Activated CD4-positive, alpha-beta T cell treated with anti-CD3 and anti-CD28 coated beads for 4 hours (primary cell): ENCODE data around the gene AFF3.

Source experiments
- DNase-seq, 2 donors: peaks; one replicate each; pipeline ENCODE4 v3.0.0-alpha.2; 2020

AFF3 gene

GRCh38 chr2:99618579-99619097 lies 523.8 kb downstream of the AFF3 start:
- DNase-seq, result no peak

- DNase-seq, result no peak
Observed at GRCh38 chr2:99617811-99618210, 524.6 kb downstream of the AFF3 start.

GRCh38 chr2:99615247-99615771 lies 527.1 kb downstream of the AFF3 start:
- DNase-seq, result no peak

GRCh38 chr2:99613980-99614379 lies 528.4 kb downstream of the AFF3 start:
- DNase-seq, result no peak

- DNase-seq, result no peak
Observed at GRCh38 chr2:99611786-99612185, 530.6 kb downstream of the AFF3 start.

- no peak for DNase-seq
Observed at GRCh38 chr2:99611034-99611433, 531.4 kb downstream of the AFF3 start.

GRCh38 chr2:99609851-99610381 lies 532.5 kb downstream of the AFF3 start:
- DNase-seq, result no peak

- DNase-seq, result no peak
Observed at GRCh38 chr2:99608861-99609260, 533.5 kb downstream of the AFF3 start.

- DNase-seq, result no peak
Observed at GRCh38 chr2:99607861-99608491, 534.4 kb downstream of the AFF3 start.

GRCh38 chr2:99607454-99607853 lies 534.9 kb downstream of the AFF3 start:
- no peak for DNase-seq

- DNase-seq, result no peak
Observed at GRCh38 chr2:99605036-99605435, 537.4 kb downstream of the AFF3 start.

GRCh38 chr2:99602476-99602875 lies 539.9 kb downstream of the AFF3 start:
- no peak for DNase-seq

GRCh38 chr2:99600981-99601651 lies 541.3 kb downstream of the AFF3 start:
- no peak for DNase-seq

GRCh38 chr2:99598441-99598840 lies 543.9 kb downstream of the AFF3 start:
- no peak for DNase-seq

- DNase-seq, result no peak
Observed at GRCh38 chr2:99597616-99598015, 544.8 kb downstream of the AFF3 start.

GRCh38 chr2:99595373-99595772 lies 547.0 kb downstream of the AFF3 start:
- no peak for DNase-seq

- DNase-seq, result no peak
Observed at GRCh38 chr2:99593692-99594427, 548.5 kb downstream of the AFF3 start.

- no peak for DNase-seq
Observed at GRCh38 chr2:99576775-99577174, 565.6 kb downstream of the AFF3 start.

GRCh38 chr2:99573634-99574251 lies 568.6 kb downstream of the AFF3 start:
- DNase-seq, result no peak

- DNase-seq, result no peak
Observed at GRCh38 chr2:99572373-99573164, 569.8 kb downstream of the AFF3 start.

- no peak for DNase-seq
Observed at GRCh38 chr2:99571954-99572353, 570.4 kb downstream of the AFF3 start.

GRCh38 chr2:99571533-99571932 lies 570.9 kb downstream of the AFF3 start:
- DNase-seq, result no peak
